Measurements from ENCODE around the gene KIRREL3. TPM values are rescaled to one million over a fixed set of nuclear protein-coding genes. Genes with fewer than 3 reads are reported as not detected.

Gene KIRREL3
- total and polyA plus RNA-seq, 2 donors (not counting 3 experiments of a cell fraction or from before 2014, with no cell fraction given): not detected

DNA sequence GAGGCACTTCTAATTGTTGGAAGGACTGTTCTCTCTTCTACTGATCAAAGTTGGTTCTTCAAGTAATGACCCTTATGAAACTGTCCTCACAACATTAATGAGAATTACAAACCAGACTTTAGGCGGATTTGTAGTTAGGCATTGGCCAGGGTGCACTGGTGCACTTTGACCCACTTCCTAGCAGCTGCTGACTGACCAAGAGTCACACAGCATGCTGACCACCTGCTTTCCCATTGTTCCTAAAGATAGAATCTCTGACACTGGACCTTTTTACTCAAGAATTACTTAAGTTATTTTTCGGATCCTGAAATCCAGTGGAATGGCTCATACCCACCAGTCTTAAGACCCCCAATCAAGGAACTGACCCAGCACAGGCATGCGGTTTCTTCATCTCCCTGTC lies 381.1 kb downstream of the KIRREL3 start:
- no peaks in the 10 kb centered on the region for H3K36me3 ChIP-seq (ENCODE audit: control insufficient read depth in 2 of 2, extremely low read depth in 1 of 2, insufficient read depth in 2 of 2, low read length in 2 of 2)
- no TSS peak for BruUV-seq (replicated peaks)

More for the DNA sequence above, 381.1 kb downstream of the KIRREL3 start:
- Histone ChIP-seq H3K4me3 (replicated peaks in 1 of 3; ENCODE audit: insufficient read depth in 1 of 3, low read depth in 1 of 3, low read length in 3 of 3) (no peak overlapping the region), H4K20me1 (replicated peaks; ENCODE audit: control insufficient read depth, extremely low read depth, insufficient read depth, low read length) (no peaks in the 10 kb centered on the region), H3K27me3 (ENCODE audit: control insufficient read depth in 2 of 2, insufficient read depth in 2 of 2, low read length in 2 of 2) (no peaks in the 10 kb centered on the region), H3K4me1 (ENCODE audit: control insufficient read depth, extremely low read depth, insufficient read depth, low read length) (no peaks in the 10 kb centered on the region), H3K9me3 (replicated peaks; ENCODE audit: control insufficient read depth, insufficient read depth, low read length) (no peaks in the 10 kb centered on the region), H3K4me2 (ENCODE audit: insufficient read depth, low read length) (no peak overlapping the region), H3K27ac (ENCODE audit: insufficient read depth, low read depth, low read length) (no peak overlapping the region), H2AFZ (ENCODE audit: low read depth, low read length) (no peak overlapping the region), H3K79me2 (ENCODE audit: control insufficient read depth, insufficient read depth, low read length) (no peaks in the 10 kb centered on the region), H3K9ac (replicated peaks; ENCODE audit: extremely low read depth, insufficient read depth, low read length) (no peak overlapping the region), H3K9me1 (replicated peaks; ENCODE audit: control insufficient read depth, extremely low read depth, insufficient read depth, low read length) (no peaks in the 10 kb centered on the region)
- POLR2A ChIA-PET: no interaction called here
- dilution Hi-C loops (cut with MboI; ENCODE audit: extremely low pct_ligation_motif_present, low sequenced_read_pairs): no loop called here
- no peak for FAIRE-seq
- no peak for TF ChIP-seq EZH2 (IDR thresholded peaks at IDR 0.05; ENCODE audit: borderline replicate concordance, low read depth, low read length, severe bottlenecking)
- TF ChIP-seq, protein P1, sequence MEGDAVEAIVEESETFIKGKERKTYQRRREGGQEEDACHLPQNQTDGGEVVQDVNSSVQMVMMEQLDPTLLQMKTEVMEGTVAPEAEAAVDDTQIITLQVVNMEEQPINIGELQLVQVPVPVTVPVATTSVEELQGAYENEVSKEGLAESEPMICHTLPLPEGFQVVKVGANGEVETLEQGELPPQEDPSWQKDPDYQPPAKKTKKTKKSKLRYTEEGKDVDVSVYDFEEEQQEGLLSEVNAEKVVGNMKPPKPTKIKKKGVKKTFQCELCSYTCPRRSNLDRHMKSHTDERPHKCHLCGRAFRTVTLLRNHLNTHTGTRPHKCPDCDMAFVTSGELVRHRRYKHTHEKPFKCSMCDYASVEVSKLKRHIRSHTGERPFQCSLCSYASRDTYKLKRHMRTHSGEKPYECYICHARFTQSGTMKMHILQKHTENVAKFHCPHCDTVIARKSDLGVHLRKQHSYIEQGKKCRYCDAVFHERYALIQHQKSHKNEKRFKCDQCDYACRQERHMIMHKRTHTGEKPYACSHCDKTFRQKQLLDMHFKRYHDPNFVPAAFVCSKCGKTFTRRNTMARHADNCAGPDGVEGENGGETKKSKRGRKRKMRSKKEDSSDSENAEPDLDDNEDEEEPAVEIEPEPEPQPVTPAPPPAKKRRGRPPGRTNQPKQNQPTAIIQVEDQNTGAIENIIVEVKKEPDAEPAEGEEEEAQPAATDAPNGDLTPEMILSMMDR (IDR thresholded peaks at IDR 0.05; ENCODE audit: extremely low read depth in 1 of 2, insufficient read depth in 1 of 2, low read depth in 1 of 2, low read length in 2 of 2): no peak
- TF ChIP-seq MYC (IDR thresholded peaks at IDR 0.05; ENCODE audit: low read depth, low read length): no peak
- TF ChIP-seq, protein P2, sequence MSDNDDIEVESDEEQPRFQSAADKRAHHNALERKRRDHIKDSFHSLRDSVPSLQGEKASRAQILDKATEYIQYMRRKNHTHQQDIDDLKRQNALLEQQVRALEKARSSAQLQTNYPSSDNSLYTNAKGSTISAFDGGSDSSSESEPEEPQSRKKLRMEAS (IDR thresholded peaks at IDR 0.05; ENCODE audit: insufficient read depth, insufficient read length): no peak
- TF ChIP-seq POLR2AphosphoS5 (IDR thresholded peaks at IDR 0.05; ENCODE audit: insufficient read depth, low read depth, low read length): no peak
- no peak for TF ChIP-seq POLR2A (IDR thresholded peaks at IDR 0.05; ENCODE audit: low read depth, low read length)
- no peak for TF ChIP-seq JUN (IDR thresholded peaks at IDR 0.05; ENCODE audit: borderline replicate concordance, insufficient read depth, insufficient read length, low read depth)
- TF ChIP-seq GATA2 (IDR thresholded peaks at IDR 0.05; ENCODE audit: insufficient read depth, insufficient read length, low read depth, low read length): no peak
- no peak for TF ChIP-seq FOS (IDR thresholded peaks at IDR 0.05; ENCODE audit: borderline replicate concordance, insufficient read depth, low read length)
- CTCF ChIA-PET: no interaction called here
- intact Hi-C loops (cut with micrococcal nuclease): no loop called here
- DNase-seq (ENCODE audit: low read depth, low spot score): no peak

Data from endothelial cell of umbilical vein (primary cell).